HG02852 (cell line): Measurements from ENCODE around the gene DKC1.
A peak's percentile ranks its signal among the peaks of the same experiment; 100 is the strongest.
"Not testable (repeated sequence)": the region's sequence is repeated elsewhere in the genome, so short reads cannot be mapped to it uniquely, and the experiment has no call there.

Source experiments
- ATAC-seq: cut with Tn5 transposase; IDR thresholded peaks from one replicate; pipeline ENCODE4 v1.9.1; 2021; ENCODE audit warnings: mild to moderate bottlenecking, moderate library complexity; ENCODE audit not compliant: unreplicated experiment

DKC1 gene

GRCh38 chrX:154785716-154786115 lies 23.1 kb downstream of the DKC1 start:
- ATAC-seq, result no peak

- ATAC-seq, result no peak
Measured at GRCh38 chrX:154791467-154791866, 28.8 kb downstream of the DKC1 start.

- no peak for ATAC-seq
Measured at GRCh38 chrX:154791939-154792338, 29.3 kb downstream of the DKC1 start.

DNA sequence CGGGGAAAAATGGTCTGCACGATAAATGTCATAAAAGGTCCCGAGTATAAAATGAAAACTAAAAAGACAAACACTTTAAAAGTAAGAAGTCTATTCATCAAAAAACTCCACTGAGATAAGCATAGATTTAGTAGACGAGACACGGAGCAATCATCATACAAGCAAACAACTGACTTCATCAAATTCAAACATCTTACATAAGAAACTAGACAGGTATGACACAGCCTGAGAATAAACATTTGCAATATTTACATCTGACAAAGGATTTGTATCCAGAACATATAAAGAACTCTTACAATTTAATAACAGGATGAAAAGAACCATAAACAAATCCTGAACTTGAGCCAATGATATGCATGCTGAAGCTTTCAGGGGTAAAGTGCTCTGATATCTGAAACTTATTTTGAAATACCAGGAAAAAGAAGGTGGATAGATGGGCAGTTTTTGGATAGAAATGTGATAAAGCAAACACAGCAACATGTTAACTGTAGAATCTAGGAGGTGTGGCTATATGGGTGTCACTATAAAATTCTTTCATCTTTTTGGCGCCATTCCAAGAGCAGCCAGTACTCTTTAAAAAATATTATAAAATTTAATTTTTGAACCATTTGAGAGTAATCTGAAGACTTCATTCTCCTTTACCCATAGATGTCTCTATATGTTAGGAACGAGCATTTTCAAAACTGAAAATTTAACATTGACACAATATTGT lies 30.6 kb downstream of the DKC1 start:
- no peak for ATAC-seq

- no peak for ATAC-seq
Measured at GRCh38 chrX:154795016-154795415, 32.4 kb downstream of the DKC1 start.

DNA sequence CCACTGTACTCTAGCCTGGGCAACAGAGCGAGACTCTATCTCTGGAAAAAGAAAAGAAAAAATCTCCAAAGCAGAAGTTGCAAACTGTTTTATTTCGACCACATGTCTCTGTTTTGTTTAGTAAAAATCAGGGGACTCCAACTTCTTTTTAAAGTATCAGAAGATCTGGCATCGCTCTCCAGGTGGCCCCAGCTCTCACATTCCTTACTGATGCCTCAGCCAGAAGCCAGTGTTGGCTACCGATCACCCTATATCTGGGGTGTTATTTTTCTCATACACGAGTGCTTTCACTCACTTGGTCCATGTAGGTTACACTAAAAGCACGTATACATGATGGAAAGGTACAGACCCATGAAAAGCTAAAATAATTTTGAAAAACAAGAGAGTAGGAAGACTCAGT lies 34.3 kb downstream of the DKC1 start:
- ATAC-seq, result no peak

GRCh38 chrX:154799556-154800348 lies 37.1 kb downstream of the DKC1 start:
- ATAC-seq, result no peak

GRCh38 chrX:154800478-154801210 lies 38.0 kb downstream of the DKC1 start:
- no peak for ATAC-seq

DNA sequence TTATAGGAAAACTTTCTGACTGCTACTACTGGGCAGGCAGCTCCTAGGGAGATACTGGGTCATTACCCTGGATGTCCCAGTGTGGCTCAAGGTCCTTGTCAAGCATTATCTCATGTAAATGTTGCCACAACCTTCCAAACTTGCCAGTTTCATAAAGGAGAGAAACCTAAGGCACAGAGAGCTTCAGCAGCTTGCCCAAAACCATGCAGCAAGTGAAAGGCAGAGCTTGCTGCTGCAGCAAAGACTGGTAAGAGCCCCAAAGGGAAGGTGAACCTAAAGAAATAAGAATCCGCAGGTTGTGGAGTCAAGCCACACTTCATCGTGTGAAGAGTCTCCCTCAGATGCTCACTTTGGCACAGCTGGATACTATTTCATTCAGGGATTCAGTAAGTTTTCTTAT lies 40.3 kb downstream of the DKC1 start:
- ATAC-seq, result no peak

DNA sequence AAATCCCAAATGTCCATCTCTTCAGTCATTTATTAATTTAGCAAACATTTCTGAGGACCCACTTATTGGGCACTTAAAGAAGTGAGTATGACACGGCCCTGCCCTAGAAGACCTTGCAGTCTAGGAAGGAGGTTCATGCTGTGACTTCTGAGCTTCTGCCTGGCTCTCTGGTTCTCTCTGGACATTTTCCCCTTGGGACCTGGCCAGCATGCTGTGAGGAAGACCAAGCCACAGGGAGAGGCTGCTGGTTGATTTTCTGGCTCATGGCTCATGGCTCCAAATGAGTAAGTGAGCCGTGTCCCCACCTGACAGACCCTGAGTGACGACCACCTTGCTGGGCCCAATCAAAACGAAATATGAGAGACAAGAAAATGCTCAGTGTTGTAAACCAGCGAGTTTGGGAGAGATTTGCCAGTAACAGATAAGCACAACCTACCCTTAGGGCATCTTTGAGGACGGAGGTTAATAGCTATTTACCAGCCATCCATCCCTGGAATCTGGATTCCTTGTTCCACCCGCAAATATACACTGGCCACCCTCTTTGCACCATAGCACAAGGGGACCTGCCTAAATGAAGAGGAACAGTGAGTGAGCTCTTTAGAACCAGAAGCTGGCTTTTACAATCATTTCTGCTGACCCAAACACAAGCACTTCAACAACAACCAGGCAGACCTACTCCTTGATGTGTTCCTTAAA lies 41.7 kb downstream of the DKC1 start:
- peak; percentile 4 for ATAC-seq

DNA sequence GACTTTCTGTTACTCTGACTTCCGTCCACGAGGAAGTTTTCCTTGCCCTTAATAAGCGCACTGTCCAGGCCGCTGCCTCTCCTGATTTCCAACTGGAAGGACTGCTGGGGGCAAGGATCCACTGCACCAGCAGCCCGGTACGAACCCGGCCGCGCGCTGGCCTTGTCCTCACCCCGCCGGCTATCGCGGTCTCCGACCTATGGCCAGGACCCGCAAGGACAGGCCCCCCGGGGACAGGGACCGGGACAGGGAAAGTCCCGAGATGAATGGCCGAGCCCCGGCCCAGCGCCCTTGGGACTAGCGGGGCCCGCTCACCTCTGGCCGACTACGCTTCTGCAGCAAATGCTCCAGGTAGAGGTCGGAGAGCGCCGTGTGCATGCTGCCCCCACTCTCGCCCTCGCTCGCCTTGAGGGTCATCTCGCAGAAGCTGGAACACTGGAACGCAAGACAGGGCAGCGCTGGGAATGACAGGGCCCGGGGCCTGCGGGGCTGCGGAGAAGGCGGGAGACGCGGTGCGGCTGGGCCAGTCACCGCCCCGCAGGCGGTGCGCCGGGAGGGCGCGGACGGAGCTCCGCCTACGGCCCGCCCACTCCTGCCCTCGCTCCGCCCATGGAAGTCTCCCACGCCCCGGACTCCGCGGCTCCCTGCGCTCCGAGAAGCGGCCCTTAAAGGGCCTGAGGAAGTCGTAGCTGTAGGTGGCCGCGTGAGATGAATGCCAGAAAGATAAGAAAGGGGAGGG lies 42.5 kb downstream of the DKC1 start, which contains the start of gene MPP1:
TSS of gene MPP1 (minus strand) at position 529 of the 739 bp plus-strand sequence. CDS start at position 417, 112 bp downstream.
- ATAC-seq, result peak; percentile 87

GRCh38 chrX:154805696-154806091 lies 43.0 kb downstream of the DKC1 start:
- no peak for ATAC-seq

DNA sequence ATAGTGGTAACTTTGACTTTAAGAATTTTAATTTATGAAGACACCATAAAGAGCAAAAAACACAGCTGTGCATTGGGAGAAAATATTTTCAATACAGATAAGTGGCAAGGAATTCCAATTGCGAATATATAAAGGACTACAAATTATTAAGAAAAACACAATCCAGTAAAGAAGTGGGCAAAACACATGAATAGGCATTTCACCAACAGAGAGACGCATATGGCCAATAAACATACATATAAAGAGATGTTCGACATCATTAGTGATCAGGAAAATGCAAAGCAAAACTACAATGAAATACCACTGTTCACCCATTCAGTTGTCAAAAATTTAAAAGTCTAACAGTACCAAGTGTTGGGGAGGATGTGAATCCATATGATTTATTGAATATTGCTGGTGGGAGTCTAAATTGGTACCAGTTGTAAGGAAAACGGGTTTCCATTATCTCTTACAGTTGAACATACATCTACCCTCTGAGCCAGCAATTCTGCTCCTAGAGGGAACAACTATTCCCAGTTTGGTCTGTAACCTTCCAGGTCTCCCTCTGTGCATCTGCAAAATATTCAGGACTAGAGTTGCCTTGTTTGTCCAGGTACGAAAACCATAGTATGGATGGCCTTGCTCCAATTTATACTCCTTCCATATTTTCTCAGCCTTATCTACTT lies 44.3 kb downstream of the DKC1 start:
- ATAC-seq, result no peak

- no peak for ATAC-seq
Measured at GRCh38 chrX:154809939-154810665, 47.4 kb downstream of the DKC1 start.

GRCh38 chrX:154812341-154813101 lies 49.9 kb downstream of the DKC1 start:
- no peak for ATAC-seq

GRCh38 chrX:154813801-154814200 lies 51.1 kb downstream of the DKC1 start:
- no peak for ATAC-seq

- no peak for ATAC-seq
Measured at GRCh38 chrX:154815274-154815818, 52.7 kb downstream of the DKC1 start.

- ATAC-seq, result not testable (repeated sequence)
Measured at GRCh38 chrX:154816326-154816898, 53.7 kb downstream of the DKC1 start.
